ENCODE results near the gene ALB.

Gene ALB

GRCh38 chr4:73452953-73453700, 49.0 kb downstream of the ALB start:
- DNase-seq, result no peak

GRCh38 chr4:73453701-73454005, 49.6 kb downstream of the ALB start:
- peak in 1 of 14 donors; percentile 2 for DNase-seq

- DNase-seq, result no peak
Observed at GRCh38 chr4:73454920-73455319, 50.8 kb downstream of the ALB start.

- DNase-seq, result no peak
Observed at GRCh38 chr4:73456177-73457022, 52.3 kb downstream of the ALB start.

- DNase-seq, result no peak
Observed at GRCh38 chr4:73458184-73459047, 54.3 kb downstream of the ALB start.

- no peak for DNase-seq
Observed at GRCh38 chr4:73459048-73459421, 54.9 kb downstream of the ALB start.

- DNase-seq, result no peak
Observed at GRCh38 chr4:73460913-73461522, 56.9 kb downstream of the ALB start.

- no peak for DNase-seq
Observed at GRCh38 chr4:73468170-73468569, 64.1 kb downstream of the ALB start.

- no peak for DNase-seq
Observed at GRCh38 chr4:73470728-73471127, 66.6 kb downstream of the ALB start.

Data from C1 segment of cervical spinal cord (tissue), 14 donors.